ENCODE data around the gene SH3GL1.

DNA sequence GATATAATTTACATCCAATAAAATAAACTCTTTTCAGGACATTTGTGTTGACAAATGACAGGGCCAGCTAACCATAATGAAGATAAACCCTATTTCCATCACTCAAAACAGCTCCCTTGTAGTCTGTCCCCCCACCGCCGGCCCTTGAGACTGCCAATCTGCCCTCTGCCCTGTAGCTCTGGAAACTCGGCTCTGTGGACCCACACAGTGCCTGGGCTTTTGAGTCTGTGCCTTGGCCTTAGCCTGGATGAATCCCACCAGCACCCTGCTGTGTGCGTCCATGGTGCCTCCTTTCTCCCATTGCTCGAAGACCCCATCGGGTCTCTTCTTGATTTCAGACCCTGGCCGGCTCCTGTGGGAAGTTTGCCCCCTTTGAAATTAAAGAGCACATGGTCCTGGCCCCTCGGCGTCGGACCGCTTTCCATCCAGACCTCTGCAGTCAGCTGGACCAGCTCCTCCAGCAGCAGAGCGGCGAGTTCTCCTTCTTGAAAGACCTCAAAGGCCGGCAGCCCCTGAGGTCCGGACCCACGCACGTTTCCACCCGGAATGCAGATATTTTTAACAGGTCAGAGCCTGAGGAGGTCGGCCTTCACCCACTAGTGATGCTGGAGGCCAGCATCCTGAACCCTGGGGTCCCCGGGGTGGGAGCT, 28.1 kb upstream of the SH3GL1 start:
- TF ChIP-seq, protein P1, sequence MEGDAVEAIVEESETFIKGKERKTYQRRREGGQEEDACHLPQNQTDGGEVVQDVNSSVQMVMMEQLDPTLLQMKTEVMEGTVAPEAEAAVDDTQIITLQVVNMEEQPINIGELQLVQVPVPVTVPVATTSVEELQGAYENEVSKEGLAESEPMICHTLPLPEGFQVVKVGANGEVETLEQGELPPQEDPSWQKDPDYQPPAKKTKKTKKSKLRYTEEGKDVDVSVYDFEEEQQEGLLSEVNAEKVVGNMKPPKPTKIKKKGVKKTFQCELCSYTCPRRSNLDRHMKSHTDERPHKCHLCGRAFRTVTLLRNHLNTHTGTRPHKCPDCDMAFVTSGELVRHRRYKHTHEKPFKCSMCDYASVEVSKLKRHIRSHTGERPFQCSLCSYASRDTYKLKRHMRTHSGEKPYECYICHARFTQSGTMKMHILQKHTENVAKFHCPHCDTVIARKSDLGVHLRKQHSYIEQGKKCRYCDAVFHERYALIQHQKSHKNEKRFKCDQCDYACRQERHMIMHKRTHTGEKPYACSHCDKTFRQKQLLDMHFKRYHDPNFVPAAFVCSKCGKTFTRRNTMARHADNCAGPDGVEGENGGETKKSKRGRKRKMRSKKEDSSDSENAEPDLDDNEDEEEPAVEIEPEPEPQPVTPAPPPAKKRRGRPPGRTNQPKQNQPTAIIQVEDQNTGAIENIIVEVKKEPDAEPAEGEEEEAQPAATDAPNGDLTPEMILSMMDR (IDR thresholded peaks at IDR 0.05): no peak
- TF ChIP-seq POLR2AphosphoS5 (IDR thresholded peaks at IDR 0.05) (no peak), POLR2A (IDR thresholded peaks at IDR 0.05) (no peak), EP300 (IDR thresholded peaks at IDR 0.05) (no peak)

Measured in gastroesophageal sphincter (tissue), 3 donors.